AG04450 (cell line): ENCODE data around the gene LIG1. TPM values are rescaled to one million over a fixed set of nuclear protein-coding genes. Genes with fewer than 3 reads are reported as not detected.

Experiments
- CTCF ChIA-PET: fragments of 300-600, 350-600 bp; formaldehyde crosslinking; extraction: SDS; loops from one replicate; lab custom pipeline; 2022; ENCODE audit warnings: antibody characterized with exemption, inconsistent platforms; lab: Charles Lee
- POLR2A ChIA-PET: fragments of 350-600 bp; formaldehyde crosslinking; extraction: SDS; loops from one replicate; lab custom pipeline; 2021; ENCODE audit warnings: antibody characterized with exemption, inconsistent platforms; lab: Yijun Ruan, JAX
- DNase-seq: peaks from one replicate; pipeline ENCODE4 v3.0.0-alpha.2; 2011; ENCODE audit warnings: low read depth, low spot score
- H3K27ac ChIP-seq: one replicate; pipeline ENCODE4 v1.5.1; 2012; ENCODE audit warnings: low read depth, low read length, control low read depth
- H3K27me3 ChIP-seq: one replicate; pipeline ENCODE4 v1.6.0; 2012; ENCODE audit warnings: low read length; ENCODE audit not compliant: control insufficient read depth, insufficient read depth
- H3K4me3 ChIP-seq: 2 replicates; pipeline ENCODE4 v1.5.1; 2011; ENCODE audit warnings: mild to moderate bottlenecking, low read depth, low read length, control low read depth
- H3K9me3 ChIP-seq: 2 replicates; pipeline ENCODE4 v1.5.1; 2012; ENCODE audit warnings: low read length; ENCODE audit not compliant: control insufficient read depth, insufficient read depth
- polyA plus RNA-seq: library from polyadenylated mRNA; depleted of rRNA; stranded (reverse); fragments of >200 nt; gene quantifications from 2 replicates; pipeline ENCODE4 v1.2.3, GENCODE V29; 2011
- TF ChIP-seq, protein P1 (sequence below): IDR thresholded peaks from 2 replicates; pipeline ENCODE4 v1.5.1; 2011; ENCODE audit warnings: low read depth, low read length, control low read depth, inconsistent platforms

LIG1 gene
- polyA plus RNA-seq, 1 experiment: 7.6 TPM

DNA sequence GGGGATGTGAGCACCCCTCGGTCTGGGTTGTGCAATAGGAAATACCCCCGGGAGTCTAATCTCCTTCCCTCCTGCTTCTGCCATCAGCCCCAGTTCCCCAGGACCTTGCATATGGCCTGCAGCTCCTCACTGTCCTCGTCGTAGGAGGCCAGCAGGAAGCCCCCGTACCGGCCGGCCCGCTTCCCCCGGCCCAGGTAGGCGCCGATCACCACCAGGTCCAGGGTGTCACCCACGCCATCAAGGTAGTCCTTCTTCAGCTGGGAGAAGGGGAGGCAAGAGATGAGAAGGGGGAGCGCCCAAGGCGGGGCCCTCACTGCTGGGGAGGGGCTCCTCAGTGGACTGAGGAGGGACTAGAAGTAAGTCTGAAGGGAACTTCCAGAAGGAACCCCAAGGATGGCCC, 49.1 kb downstream of the LIG1 start:
- Histone ChIP-seq H3K27me3 (no peaks in the 10 kb centered on the region), H3K4me3 (no peak overlapping the region), H3K27ac (no peak overlapping the region), H3K9me3 (peaks cover 10% of the 10 kb centered on the region)
- CTCF ChIA-PET: interaction anchor here (1.0 kb wide), 1 partner anchor 13 kb away, joined by 3 read pairs; no protein-coding TSS in a partner anchor
- TF ChIP-seq, protein P1, sequence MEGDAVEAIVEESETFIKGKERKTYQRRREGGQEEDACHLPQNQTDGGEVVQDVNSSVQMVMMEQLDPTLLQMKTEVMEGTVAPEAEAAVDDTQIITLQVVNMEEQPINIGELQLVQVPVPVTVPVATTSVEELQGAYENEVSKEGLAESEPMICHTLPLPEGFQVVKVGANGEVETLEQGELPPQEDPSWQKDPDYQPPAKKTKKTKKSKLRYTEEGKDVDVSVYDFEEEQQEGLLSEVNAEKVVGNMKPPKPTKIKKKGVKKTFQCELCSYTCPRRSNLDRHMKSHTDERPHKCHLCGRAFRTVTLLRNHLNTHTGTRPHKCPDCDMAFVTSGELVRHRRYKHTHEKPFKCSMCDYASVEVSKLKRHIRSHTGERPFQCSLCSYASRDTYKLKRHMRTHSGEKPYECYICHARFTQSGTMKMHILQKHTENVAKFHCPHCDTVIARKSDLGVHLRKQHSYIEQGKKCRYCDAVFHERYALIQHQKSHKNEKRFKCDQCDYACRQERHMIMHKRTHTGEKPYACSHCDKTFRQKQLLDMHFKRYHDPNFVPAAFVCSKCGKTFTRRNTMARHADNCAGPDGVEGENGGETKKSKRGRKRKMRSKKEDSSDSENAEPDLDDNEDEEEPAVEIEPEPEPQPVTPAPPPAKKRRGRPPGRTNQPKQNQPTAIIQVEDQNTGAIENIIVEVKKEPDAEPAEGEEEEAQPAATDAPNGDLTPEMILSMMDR: no peak
- POLR2A ChIA-PET: interaction anchor here (1.3 kb wide), 1 partner anchor 11 kb away, joined by 3 read pairs; the partner anchor contains the start of gene PLA2G4C
- no peak for DNase-seq

DNA sequence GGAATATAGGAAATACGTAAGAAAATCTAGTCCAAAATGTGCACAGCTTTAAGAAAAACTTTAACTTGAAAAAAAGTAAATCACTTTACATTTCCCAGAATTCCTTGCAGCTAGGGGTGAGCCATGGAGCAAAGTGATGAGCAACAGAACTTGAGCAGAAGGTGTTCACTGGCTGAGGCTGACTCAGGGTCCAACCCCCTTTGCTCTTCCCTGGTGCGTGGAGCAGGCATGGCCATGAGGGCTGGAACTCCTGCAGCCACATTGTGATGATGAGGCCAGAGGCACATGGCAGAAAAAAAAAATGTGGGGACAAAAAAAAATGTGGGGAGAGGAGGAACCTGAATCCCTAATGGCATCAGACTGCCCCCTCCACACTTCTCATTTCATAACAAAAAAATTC, 49.6 kb downstream of the LIG1 start:
- Histone ChIP-seq H3K4me3 (no peak overlapping the region), H3K27ac (no peak overlapping the region), H3K9me3 (peaks cover 10% of the 10 kb centered on the region), H3K27me3 (no peaks in the 10 kb centered on the region)
- CTCF ChIA-PET: interaction anchor here (1.0 to 1.4 kb wide), 2 partner anchors 12 kb away, joined by 3 to 5 read pairs; no protein-coding TSS in a partner anchor
- no peak for DNase-seq
- TF ChIP-seq, protein P1: no peak
- POLR2A ChIA-PET: interaction anchor here (1.3 kb wide), 1 partner anchor 10 kb away, joined by 3 read pairs; the partner anchor contains the start of gene PLA2G4C

DNA sequence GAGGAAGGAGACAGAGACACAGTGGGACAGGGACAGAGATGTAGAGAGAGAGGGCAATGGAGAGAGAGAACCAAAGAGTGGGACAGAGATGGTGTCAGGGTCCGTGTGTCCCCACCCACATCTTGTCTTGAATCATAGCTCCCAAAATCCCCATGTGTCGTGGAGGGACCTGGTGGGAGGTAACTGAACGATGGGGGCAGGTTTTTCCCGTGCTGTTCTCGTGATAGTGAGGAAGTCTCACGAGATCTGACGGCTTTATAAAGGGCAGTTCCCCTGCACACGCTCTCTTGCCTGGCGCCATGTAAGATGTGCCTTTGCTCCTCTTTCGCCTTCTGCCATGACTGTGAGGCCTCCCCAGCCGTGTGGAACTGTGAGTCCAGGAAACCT, 52.0 kb downstream of the LIG1 start:
- Histone ChIP-seq H3K27me3 (no peaks in the 10 kb centered on the region), H3K9me3 (peaks cover 10% of the 10 kb centered on the region), H3K4me3 (no peak overlapping the region), H3K27ac (no peak overlapping the region)
- DNase-seq: no peak
- CTCF ChIA-PET: interaction anchor here (0.7 kb wide), 1 partner anchor 155 kb away, joined by 3 read pairs; no protein-coding TSS in a partner anchor
- TF ChIP-seq, protein P1: no peak
- POLR2A ChIA-PET: no interaction called here

DNA sequence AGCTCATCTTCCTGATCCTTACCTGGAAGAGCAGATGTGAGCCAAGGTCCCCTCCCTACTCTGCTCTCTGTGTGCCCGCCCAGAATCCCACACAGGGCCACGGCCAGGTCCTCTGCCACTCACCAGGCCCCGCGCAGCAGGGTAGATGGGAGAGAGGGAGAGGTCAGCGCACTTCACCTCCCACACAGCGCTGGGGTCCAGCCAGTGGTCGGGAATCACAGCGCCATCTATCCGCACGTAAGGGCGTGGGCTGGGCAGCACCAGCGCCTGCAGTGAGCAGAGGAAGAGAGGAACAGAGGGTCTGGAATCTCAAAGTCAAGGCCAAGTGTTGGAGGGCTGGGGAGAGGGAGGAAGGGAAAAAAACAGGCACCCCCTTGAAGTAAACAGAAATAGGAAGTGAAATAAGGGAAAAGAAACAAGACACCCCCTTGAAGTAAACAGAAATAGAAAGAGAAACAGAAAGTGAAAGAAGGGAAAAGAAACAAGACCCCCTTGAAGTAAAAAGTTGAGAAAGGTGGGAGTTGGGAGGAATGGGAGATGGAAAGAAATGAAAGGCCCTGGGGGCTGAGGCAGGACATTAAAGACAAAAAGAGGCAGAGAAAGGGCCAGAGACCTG, 52.5 kb downstream of the LIG1 start:
- DNase-seq: no peak
- H3K9me3 ChIP-seq: peaks cover 10% of the 10 kb centered on the region
- ChIA-PET POLR2A (no interaction called here), CTCF (interaction anchor here (0.7 to 0.9 kb wide), 2 partner anchors 10 to 154 kb away, joined by 3 to 7 read pairs; no protein-coding TSS in a partner anchor)
- TF ChIP-seq, protein P1: no peak
- no peak overlapping the region for H3K4me3 ChIP-seq
- H3K27me3 ChIP-seq: no peaks in the 10 kb centered on the region
- no peak overlapping the region for H3K27ac ChIP-seq

DNA sequence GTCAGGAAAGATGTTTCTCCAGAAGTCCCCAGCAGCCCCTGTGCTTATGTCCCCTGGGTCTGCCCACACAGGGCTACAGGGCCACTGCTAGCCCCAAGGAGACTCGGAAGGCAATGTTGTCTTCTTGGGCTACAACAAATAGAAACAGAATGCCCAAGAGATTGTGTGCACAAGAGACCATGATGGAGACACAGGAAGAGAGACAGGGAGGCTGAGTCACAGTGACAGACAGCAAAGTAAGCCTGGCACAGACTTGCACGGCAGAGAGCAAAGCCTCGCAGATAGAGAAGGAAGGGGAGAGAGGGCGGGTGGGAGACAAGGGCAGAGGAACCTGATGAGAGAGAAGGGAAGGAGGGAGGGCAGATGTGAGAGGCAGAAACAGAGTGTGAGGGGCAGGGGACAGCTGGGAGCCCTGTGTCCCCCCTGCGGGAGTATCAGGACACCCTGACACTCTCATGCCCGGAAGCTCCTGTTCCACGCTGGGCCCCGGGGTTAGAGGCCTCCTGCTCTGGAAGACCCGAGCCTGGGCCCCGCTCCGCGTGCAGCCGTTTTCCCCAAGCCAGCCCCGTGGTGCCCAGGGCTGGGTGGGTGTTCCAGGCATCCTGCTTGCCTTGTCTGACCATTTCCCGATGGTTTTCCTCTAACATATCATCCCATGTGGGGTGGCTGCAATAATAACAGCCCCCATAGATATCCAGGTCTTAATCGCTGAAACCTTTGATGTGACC, 56.8 kb downstream of the LIG1 start:
- CTCF ChIA-PET: no interaction called here
- Histone ChIP-seq H3K27me3 (no peaks in the 10 kb centered on the region), H3K9me3 (no peaks in the 10 kb centered on the region; the same call in 1 of the 2 replicates), H3K27ac (no peak overlapping the region), H3K4me3 (no peak overlapping the region)
- TF ChIP-seq, protein P1: no peak
- no peak for DNase-seq
- POLR2A ChIA-PET: no interaction called here
